Measurements from ENCODE around the gene BSCL2.

- TF ChIP-seq, protein P1, sequence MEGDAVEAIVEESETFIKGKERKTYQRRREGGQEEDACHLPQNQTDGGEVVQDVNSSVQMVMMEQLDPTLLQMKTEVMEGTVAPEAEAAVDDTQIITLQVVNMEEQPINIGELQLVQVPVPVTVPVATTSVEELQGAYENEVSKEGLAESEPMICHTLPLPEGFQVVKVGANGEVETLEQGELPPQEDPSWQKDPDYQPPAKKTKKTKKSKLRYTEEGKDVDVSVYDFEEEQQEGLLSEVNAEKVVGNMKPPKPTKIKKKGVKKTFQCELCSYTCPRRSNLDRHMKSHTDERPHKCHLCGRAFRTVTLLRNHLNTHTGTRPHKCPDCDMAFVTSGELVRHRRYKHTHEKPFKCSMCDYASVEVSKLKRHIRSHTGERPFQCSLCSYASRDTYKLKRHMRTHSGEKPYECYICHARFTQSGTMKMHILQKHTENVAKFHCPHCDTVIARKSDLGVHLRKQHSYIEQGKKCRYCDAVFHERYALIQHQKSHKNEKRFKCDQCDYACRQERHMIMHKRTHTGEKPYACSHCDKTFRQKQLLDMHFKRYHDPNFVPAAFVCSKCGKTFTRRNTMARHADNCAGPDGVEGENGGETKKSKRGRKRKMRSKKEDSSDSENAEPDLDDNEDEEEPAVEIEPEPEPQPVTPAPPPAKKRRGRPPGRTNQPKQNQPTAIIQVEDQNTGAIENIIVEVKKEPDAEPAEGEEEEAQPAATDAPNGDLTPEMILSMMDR (IDR thresholded peaks at IDR 0.05; ENCODE audit: extremely low read depth in 1 of 2, insufficient read depth in 1 of 2, low read depth in 1 of 2, low read length in 2 of 2): no peak
- no peak for TF ChIP-seq POLR2AphosphoS5 (IDR thresholded peaks at IDR 0.05; ENCODE audit: insufficient read depth, low read depth, low read length)
- no peak for TF ChIP-seq EZH2 (IDR thresholded peaks at IDR 0.05; ENCODE audit: borderline replicate concordance, low read depth, low read length, severe bottlenecking)
- no peak for TF ChIP-seq POLR2A (IDR thresholded peaks at IDR 0.05; ENCODE audit: low read depth, low read length)
- no peak for TF ChIP-seq MAX (IDR thresholded peaks at IDR 0.05; ENCODE audit: insufficient read depth, insufficient read length)
- TF ChIP-seq GATA2 (IDR thresholded peaks at IDR 0.05; ENCODE audit: insufficient read depth, insufficient read length, low read depth, low read length): no peak
- no peak for TF ChIP-seq MYC (IDR thresholded peaks at IDR 0.05; ENCODE audit: low read depth, low read length)
- no peak for TF ChIP-seq JUN (IDR thresholded peaks at IDR 0.05; ENCODE audit: borderline replicate concordance, insufficient read depth, insufficient read length, low read depth)
- TF ChIP-seq FOS (IDR thresholded peaks at IDR 0.05; ENCODE audit: borderline replicate concordance, insufficient read depth, low read length): no peak
Observed at GRCh38 chr11:62716206-62716605, 9.0 kb upstream of the BSCL2 start.

Measured in endothelial cell of umbilical vein (primary cell).